Colonic mucosa (tissue), 4 donors: ENCODE measurements around the gene INTS6. TPM values are rescaled to one million over a fixed set of nuclear protein-coding genes. Genes with fewer than 3 reads are reported as not detected.

Experiments used
- DNase-seq: peaks from one replicate; pipeline ENCODE4 v3.0.0-alpha.2; 2020
- H3K27ac ChIP-seq: fragments of 200-600 bp; one replicate; pipeline ENCODE4 v1.8.0; 2021
- H3K27me3 ChIP-seq: fragments of 200-600 bp; one replicate; pipeline ENCODE4 v1.8.0; 2021
- H3K36me3 ChIP-seq: fragments of 200-600 bp; one replicate; pipeline ENCODE4 v1.8.0; 2021
- H3K4me1 ChIP-seq: fragments of 200-600 bp; one replicate; pipeline ENCODE4 v1.8.0; 2021; ENCODE audit warnings: mild to moderate bottlenecking
- H3K4me3 ChIP-seq: fragments of 200-600 bp; one replicate; pipeline ENCODE4 v1.8.0; 2021
- H3K9ac ChIP-seq, 2 donors: one replicate each; pipeline ENCODE4 v1.7.0; 2013; ENCODE audit warnings: control low read depth in 2 of 2, low read depth in 2 of 2, low read length in 2 of 2
- H3K9me3 ChIP-seq: fragments of 200-600 bp; one replicate; pipeline ENCODE4 v1.8.0; 2021
- intact Hi-C: fragments of 100-400 bp; cut with DNase I; formaldehyde crosslinking; loops from one replicate; pipeline ENCODE4 v1.14.1; 2022
- total RNA-seq, 2 donors: library from RNA; stranded (reverse); fragmentation: NEBNext Ultra II Directional in 1 of 2; extraction: Animal tissue kit (Norgen Biotek cat#: 25700) in 1 of 2; gene quantifications; one replicate each; pipeline ENCODE4 v1.2.1, GENCODE V29; 2021
- TF ChIP-seq, protein P1 (sequence below): fragments of 200-600 bp; IDR thresholded peaks from one replicate; pipeline ENCODE4 v1.8.0; 2022; ENCODE audit warnings: antibody characterized with exemption, mild to moderate bottlenecking
- donor health status: healthy.
- donor health status: DM: no; HTN: no; CAD: no.
- donor health status: DM: no; HTN: no; CAD: no.

Gene INTS6
- total RNA-seq, 2 donors from 2014 or later = 30.8 to 32.3 TPM

DNA sequence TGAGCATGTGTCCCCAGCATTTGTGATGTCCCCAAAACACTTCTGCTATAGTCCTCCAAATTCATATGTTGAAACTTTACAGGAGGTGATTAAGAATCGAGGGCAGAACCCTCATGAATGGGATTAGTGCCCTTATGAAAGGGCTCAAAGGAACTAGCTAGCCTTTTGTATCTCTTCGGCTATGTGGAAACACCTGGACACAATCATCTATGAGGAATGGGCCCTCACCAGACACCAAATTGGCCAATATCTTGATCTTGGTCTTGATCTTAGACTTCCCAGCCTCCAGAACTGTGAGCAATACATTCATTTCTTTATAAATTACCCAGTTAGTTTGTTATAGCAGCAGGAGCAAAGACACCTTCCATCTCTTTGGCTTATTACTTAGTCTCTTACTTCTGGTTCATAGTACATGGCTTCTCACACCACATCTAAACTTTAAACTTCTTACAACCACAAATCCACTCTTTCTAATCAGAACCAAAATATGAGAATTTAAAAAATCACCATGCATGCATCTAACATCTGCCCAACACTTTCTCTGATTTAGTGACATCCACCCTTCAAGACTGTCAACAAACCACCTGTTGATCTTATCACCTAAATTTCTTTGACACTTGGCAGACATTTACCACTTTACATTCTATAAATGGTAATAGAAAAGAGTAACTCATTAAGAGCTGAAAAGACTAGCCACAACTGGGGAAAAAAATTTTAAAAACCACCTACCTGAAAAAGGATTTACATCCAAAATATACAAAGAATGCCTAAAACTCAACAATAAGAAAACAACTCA, 120.1 kb downstream of the INTS6 start:
- intact Hi-C loops = no loop called here
- Histone ChIP-seq H3K27ac (no peak overlapping the region), H3K27me3 (no peaks in the 10 kb centered on the region), H3K9me3 (no peaks in the 10 kb centered on the region), H3K4me3 (no peak overlapping the region), H3K36me3 (no peaks in the 10 kb centered on the region), H3K9ac (no peak overlapping the region), H3K4me1 (no peaks in the 10 kb centered on the region)
- no peak for DNase-seq
- TF ChIP-seq, protein P1, sequence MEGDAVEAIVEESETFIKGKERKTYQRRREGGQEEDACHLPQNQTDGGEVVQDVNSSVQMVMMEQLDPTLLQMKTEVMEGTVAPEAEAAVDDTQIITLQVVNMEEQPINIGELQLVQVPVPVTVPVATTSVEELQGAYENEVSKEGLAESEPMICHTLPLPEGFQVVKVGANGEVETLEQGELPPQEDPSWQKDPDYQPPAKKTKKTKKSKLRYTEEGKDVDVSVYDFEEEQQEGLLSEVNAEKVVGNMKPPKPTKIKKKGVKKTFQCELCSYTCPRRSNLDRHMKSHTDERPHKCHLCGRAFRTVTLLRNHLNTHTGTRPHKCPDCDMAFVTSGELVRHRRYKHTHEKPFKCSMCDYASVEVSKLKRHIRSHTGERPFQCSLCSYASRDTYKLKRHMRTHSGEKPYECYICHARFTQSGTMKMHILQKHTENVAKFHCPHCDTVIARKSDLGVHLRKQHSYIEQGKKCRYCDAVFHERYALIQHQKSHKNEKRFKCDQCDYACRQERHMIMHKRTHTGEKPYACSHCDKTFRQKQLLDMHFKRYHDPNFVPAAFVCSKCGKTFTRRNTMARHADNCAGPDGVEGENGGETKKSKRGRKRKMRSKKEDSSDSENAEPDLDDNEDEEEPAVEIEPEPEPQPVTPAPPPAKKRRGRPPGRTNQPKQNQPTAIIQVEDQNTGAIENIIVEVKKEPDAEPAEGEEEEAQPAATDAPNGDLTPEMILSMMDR = no peak

GRCh38 chr13:51331354-51331861, 121.4 kb downstream of the INTS6 start:
- Histone ChIP-seq H3K27ac (no peak overlapping the region), H3K4me3 (no peak overlapping the region), H3K9ac (no peak overlapping the region), H3K36me3 (no peaks in the 10 kb centered on the region), H3K9me3 (no peaks in the 10 kb centered on the region), H3K4me1 (no peaks in the 10 kb centered on the region), H3K27me3 (no peaks in the 10 kb centered on the region)
- intact Hi-C loops = no loop called here
- TF ChIP-seq, protein P1 = no peak
- DNase-seq = no peak

DNA sequence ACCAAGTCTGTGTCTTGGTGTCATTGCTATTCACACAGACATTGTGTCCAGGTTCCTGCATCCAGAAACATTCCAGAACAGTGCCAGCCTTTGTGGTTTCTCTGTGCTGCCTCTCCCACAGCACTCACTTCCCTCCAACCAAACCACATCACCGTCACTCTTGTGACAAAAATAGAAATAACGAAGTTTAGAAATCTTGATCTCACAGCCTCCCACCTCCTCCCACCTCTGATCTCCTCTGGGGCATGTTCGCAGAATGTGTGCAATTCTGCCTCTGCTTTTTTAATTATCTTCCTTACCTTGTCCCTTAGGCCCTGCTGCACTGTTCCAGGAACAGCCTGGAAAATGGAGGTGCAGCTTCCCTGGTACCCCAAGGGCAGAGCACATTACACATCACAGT, 122.0 kb downstream of the INTS6 start:
- no peak overlapping the region for H3K27ac ChIP-seq
- no peaks in the 10 kb centered on the region for H3K36me3 ChIP-seq
- intact Hi-C loops = no loop called here
- no peaks in the 10 kb centered on the region for H3K4me1 ChIP-seq
- no peak for DNase-seq
- no peaks in the 10 kb centered on the region for H3K9me3 ChIP-seq
- no peak overlapping the region for H3K9ac ChIP-seq
- no peaks in the 10 kb centered on the region for H3K27me3 ChIP-seq
- TF ChIP-seq, protein P1 = no peak
- no peak overlapping the region for H3K4me3 ChIP-seq

GRCh38 chr13:51329606-51330005, 123.2 kb downstream of the INTS6 start:
- DNase-seq = no peak
- Histone ChIP-seq H3K27me3 (no peaks in the 10 kb centered on the region), H3K4me3 (no peak overlapping the region), H3K27ac (no peak overlapping the region), H3K9me3 (no peaks in the 10 kb centered on the region), H3K9ac (no peak overlapping the region), H3K4me1 (no peaks in the 10 kb centered on the region), H3K36me3 (no peaks in the 10 kb centered on the region)
- intact Hi-C loops = no loop called here
- TF ChIP-seq, protein P1 = no peak

DNA sequence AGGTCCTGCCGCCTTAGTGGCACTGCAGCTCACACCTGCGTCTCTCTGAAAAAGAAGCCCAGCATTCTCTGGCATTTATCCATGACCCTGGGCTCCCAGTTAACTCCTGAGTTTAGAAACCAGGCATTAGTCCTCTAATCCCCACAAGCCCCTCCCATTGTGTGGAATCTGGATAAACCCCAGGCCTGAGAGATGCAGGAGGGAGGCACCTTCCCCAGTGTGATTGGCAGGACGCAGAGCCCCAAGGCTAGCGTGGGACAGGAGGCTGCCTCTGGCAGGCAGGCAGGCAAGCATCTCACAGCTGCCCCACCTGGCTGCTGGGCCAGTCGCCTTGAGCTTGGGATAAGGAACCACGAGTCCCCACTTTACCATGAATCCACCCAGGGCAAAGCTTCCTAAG, 124.3 kb downstream of the INTS6 start:
- Histone ChIP-seq H3K27me3 (no peaks in the 10 kb centered on the region), H3K9me3 (no peaks in the 10 kb centered on the region), H3K4me3 (no peak overlapping the region), H3K27ac (no peak overlapping the region), H3K36me3 (no peaks in the 10 kb centered on the region), H3K9ac (no peak overlapping the region), H3K4me1 (no peaks in the 10 kb centered on the region)
- intact Hi-C loops = no loop called here
- TF ChIP-seq, protein P1 = no peak
- no peak for DNase-seq
